HUES64 (cell line): Measurements from ENCODE around the gene CCDC124.
A peak's percentile ranks its signal among the peaks of the same experiment; 100 is the strongest.

Experiments
- H3K27ac ChIP-seq: 2 replicates; pipeline ENCODE4 v1.7.0; 2013; ENCODE audit warnings: low read depth, low read length, inconsistent platforms
- H3K27me3 ChIP-seq: 2 replicates; pipeline ENCODE4 v1.6.1; 2013; ENCODE audit warnings: mild to moderate bottlenecking, low read length; ENCODE audit not compliant: insufficient read depth
- H3K36me3 ChIP-seq: 2 replicates; pipeline ENCODE4 v1.6.1; 2013; ENCODE audit warnings: mild to moderate bottlenecking, low read length; ENCODE audit not compliant: insufficient read depth
- H3K4me1 ChIP-seq: 2 replicates; pipeline ENCODE4 v1.6.1; 2013; ENCODE audit warnings: mild to moderate bottlenecking, low read length, moderate library complexity; ENCODE audit not compliant: insufficient read depth
- H3K4me3 ChIP-seq: 2 replicates; pipeline ENCODE4 v1.5.1; 2013; ENCODE audit warnings: mild to moderate bottlenecking, low read length, moderate library complexity
- H3K9ac ChIP-seq: 2 replicates; pipeline ENCODE4 v1.6.1; 2013; ENCODE audit warnings: mild to moderate bottlenecking, low read depth, low read length
- H3K9me3 ChIP-seq: 2 replicates; pipeline ENCODE4 v1.6.1; 2013; ENCODE audit warnings: low read depth, low read length; ENCODE audit not compliant: insufficient read depth
- WGBS: fragments of 150-250, 120-280 bp; methylation state at CpG from one replicate; pipeline ENCODE4 v1.1.7; 2013; ENCODE audit warnings: missing lambda C conversion rate; 5-methylcytosine and 5-hydroxymethylcytosine counted together

The CCDC124 gene

DNA sequence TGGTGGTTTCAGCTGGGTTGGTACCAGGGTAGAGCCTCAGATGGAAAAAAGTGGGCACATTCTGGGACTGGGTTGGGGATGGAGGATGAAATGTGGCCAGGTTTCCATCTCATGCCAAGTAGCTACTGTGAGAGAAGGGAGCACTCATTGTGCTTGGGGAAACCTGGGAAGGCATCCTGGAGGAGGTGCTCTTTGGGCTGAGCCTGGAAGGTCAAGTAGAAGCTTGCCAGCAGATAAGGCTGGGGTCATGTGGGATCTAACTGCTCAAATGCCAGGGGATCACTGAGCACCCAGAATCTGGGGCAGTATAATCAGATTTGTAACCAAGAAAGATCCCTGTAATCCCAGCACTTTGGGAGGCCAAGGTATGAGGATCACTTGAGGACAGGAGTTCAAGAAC lies 25.1 kb downstream of the CCDC124 start:
- Histone ChIP-seq H3K9me3 (no peaks in the 10 kb centered on the region), H3K4me1 (no peaks in the 10 kb centered on the region), H3K9ac (no peak overlapping the region), H3K4me3 (no peak overlapping the region), H3K27ac (no peak overlapping the region), H3K36me3 (no peaks in the 10 kb centered on the region), H3K27me3 (peaks cover 17% of the 10 kb centered on the region)

DNA sequence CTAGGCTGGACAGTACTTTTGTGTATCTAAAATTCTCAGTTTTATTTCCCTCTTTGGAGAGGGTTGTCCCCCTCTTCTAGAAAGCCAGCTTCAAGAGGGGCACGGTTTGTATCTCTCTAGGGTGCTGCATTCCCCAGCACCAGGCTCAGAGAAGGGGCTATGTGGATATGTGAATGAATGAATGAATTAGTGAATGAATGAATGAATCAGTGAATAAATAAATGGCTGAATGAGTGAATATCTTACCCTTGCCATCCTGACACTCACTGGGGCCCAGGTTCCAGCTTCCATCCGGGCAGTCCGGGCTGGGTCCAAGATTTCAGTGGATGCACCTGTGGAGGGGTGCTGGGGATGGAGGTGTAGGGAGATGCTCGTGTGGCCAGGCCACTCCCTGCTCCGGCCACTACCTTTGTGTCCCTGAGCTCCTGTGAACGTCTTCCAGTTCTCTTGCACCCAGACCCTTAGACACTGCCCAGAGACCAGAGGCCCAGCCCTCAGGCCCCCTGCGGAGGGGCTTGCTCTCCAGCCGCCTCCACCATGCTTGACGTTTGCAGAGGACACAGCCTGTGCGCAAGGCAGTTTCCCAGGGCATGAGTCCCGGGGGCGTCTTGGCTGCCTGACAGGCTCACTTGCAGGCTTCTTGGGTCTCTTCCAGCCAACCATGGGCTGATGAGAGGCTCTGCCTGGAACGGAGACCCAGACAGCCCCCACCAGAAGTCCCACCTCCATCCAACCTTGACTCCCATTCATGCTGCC lies 31.3 kb downstream of the CCDC124 start:
- Histone ChIP-seq H3K4me1 (peaks cover 10% of the 10 kb centered on the region; the same call in 1 of the 2 replicates), H3K27ac (no peak overlapping the region), H3K36me3 (no peaks in the 10 kb centered on the region), H3K4me3 (no peak overlapping the region), H3K9ac (no peak overlapping the region), H3K9me3 (no peaks in the 10 kb centered on the region), H3K27me3 (peaks cover 12% of the 10 kb centered on the region)
- 86% methylated on average over 13 of the region's 13 CpGs for WGBS

DNA sequence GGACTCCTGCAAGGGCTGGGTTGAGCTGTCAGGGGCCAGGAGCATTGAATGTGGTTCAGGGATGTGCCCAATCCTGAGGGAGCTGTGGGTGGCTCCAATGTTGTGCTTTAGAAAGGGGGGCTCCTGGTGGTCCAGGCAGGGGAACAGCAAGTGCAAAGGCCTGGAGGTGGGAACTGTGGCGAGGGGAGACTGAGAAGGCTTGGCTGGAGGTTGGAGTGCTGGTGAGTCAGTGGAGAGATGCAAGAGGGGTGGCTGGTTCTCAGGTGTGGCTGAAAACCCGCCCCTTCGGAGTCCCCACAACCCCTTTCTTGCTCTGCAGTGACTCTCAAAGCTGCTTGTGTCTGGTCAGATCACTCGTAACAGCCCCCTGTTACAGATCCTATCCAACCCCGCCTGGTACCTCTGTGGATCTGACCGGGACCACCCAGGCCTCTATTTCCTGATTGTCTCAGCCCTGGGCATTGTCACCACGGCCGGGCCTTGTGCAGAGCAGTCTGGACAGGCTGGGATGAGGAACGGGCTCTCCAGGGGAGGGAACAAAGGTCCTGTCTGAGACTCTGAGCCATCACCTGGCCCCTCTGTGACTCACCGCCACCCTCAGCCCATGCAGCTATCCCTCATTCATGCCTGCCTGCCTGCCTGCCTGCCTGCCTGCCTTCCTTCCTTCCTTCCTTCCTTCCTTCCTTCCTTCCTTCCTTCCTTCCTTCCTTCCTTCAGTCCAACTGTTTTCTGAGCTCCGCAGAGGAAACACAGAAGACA lies 32.7 kb downstream of the CCDC124 start:
- peaks cover 12% of the 10 kb centered on the region for H3K27me3 ChIP-seq
- H3K4me3 ChIP-seq: no peak overlapping the region
- no peak overlapping the region for H3K27ac ChIP-seq
- H3K9me3 ChIP-seq: no peaks in the 10 kb centered on the region
- H3K9ac ChIP-seq: no peak overlapping the region
- 76% methylated on average over 11 of the region's 11 CpGs for WGBS
- H3K36me3 ChIP-seq: no peaks in the 10 kb centered on the region
- H3K4me1 ChIP-seq: peaks cover 10% of the 10 kb centered on the region; the same call in 1 of the 2 replicates

DNA sequence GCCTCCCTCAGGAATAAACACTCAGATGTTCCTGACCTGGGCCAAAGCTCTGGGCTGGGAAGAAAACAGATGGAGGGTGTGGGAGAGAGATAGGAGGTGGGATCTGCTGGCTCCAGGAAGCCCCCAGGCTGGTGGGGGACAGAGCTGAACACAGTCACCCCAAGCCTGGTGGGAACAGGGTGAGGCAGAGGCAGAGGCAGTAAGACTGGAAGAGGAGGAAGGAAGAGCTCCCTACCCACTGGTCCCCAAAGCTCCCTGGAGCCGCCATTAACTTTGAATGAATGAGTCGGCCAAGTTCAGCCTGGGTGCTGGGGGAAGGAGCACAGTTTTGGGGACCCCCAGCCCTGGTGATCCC lies 33.3 kb downstream of the CCDC124 start:
- H3K36me3 ChIP-seq: no peaks in the 10 kb centered on the region
- H3K4me1 ChIP-seq: peaks cover 10% of the 10 kb centered on the region; the same call in 1 of the 2 replicates
- WGBS: 84% methylated on average over 2 of the region's 2 CpGs
- no peak overlapping the region for H3K9ac ChIP-seq
- peak overlapping the region; percentile 26; the same call in 1 of the 2 replicates for H3K4me3 ChIP-seq
- no peaks in the 10 kb centered on the region for H3K9me3 ChIP-seq
- H3K27ac ChIP-seq: no peak overlapping the region
- peaks cover 12% of the 10 kb centered on the region for H3K27me3 ChIP-seq

DNA sequence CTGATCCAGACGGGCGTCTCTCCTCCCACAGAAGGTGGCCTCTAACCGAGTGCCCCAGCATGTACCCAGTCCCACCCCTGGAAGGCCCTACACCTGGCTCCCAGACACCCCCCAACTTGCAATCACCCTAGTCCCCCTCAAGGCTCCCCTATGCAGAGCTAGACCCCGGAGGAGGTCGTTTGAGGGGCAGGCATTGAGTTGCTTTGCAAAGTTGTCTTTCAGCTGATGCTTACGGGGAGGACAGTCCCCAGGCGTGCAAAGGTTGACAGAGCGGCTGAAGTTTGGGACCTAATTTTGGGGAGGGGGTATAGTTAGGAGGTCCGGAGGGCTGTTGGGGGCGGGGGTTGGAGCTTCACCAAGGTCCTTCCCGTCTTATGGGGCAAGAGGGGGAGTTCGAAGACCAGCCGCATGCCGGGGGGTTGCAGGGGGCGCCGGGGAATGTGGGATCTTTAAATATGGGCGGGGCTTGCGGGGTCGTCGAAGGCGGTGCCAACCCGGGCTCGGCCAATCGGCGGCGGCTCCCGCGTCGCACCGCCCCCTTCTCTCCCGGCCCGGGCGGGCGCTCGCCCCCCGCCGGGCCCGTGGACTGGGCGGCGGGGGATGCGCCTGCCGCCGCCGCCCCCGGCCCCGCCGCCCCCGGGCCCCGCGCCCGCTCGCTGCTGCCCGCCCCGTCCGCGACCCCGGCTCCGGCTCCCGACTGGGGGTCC lies 33.9 kb downstream of the CCDC124 start, which contains the start of gene KCNN1:
Gene KCNN1, plus strand, starts transcription at position 558 of the 707 bp plus-strand sequence. CDS start 6,782 bp downstream, outside the sequence.
- no peak within 1 kb of the TSS for H3K27ac ChIP-seq
- 5% methylated on average over 57 of the region's 59 CpGs for WGBS

DNA sequence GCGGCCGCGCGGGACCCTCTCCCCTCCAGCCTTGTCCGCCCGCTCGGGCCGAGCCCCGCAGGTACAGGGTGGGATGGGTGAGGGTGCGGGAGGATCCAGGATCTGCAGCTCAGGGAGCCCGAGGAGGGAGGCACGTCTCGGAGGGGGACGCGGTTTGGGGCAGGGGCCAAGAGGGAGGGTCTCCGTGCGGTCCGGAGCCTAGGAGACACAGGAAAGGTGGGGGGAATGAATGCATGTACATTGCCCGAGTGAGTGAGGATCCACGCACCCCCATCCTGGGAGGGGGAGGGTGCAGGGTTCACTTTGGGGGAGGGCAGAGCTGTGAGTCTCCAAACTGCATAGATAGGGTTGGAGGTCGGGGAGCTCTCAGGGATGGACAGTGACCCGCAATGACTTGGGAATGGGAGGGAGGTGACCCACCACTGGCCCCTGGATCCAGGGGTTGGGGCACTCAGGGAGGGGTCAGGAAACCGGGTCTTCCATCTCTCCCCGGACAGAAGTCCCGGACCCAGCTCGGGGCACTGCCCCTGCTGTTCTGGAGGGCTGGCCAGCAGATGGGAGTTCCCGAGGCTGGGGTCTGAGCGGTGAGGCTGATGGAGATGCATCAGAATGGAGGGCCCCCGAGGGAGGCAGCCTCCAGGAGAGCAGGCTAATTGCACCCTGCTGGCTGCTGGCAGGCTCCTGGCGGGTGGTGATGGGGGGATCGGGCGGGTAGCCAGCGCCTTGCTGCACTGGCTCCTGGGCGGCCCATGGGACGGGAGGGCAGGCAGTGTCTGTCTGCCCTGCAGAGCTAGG lies 34.6 kb downstream of the CCDC124 start:
- Histone ChIP-seq H3K27me3 (peaks cover 12% of the 10 kb centered on the region), H3K27ac (no peak overlapping the region), H3K9ac (no peak overlapping the region; the same call in 1 of the 2 replicates), H3K36me3 (no peaks in the 10 kb centered on the region), H3K4me3 (peak overlapping the region; percentile 69), H3K4me1 (peaks cover 10% of the 10 kb centered on the region; the same call in 1 of the 2 replicates), H3K9me3 (no peaks in the 10 kb centered on the region)
- WGBS: 11% methylated on average over 35 of the region's 35 CpGs

More for the DNA sequence above, 33.9 kb downstream of the CCDC124 start, which contains the start of gene KCNN1:
- no peak within 1 kb of the TSS; the same call in 1 of the 2 replicates for H3K9ac ChIP-seq
- H3K4me1 ChIP-seq: peaks cover 10% of the 10 kb centered on the region; the same call in 1 of the 2 replicates
- peaks cover 12% of the 10 kb centered on the region for H3K27me3 ChIP-seq
- no peaks in the 10 kb centered on the region for H3K9me3 ChIP-seq
- no peaks in the 10 kb centered on the region for H3K36me3 ChIP-seq
- H3K4me3 ChIP-seq: peak within 1 kb of the TSS; percentile 69

DNA sequence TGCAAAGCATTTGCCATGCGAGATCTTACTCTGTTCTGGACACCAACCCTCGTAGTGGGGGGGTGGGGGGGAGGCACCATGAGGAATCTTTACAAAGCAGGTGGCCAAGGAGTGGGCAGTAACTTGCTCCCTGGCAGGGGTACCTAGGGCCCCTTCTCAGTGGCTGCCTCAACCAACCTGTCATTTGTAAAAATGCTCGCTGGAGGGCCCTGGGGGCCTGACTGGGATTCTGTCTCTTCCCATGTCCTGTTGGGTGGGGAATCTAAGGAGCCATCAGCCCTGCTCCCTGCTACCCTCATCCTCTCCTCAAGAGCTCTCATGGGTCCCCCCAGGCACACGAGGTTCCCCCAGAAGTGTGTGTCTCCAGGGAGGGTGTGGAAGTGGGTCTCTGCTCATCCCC lies 35.5 kb downstream of the CCDC124 start:
- no peak overlapping the region for H3K9ac ChIP-seq
- no peaks in the 10 kb centered on the region for H3K9me3 ChIP-seq
- no peaks in the 10 kb centered on the region for H3K36me3 ChIP-seq
- peaks cover 12% of the 10 kb centered on the region for H3K27me3 ChIP-seq
- peaks cover 10% of the 10 kb centered on the region; the same call in 1 of the 2 replicates for H3K4me1 ChIP-seq
- no peak overlapping the region for H3K4me3 ChIP-seq
- 79% methylated on average over 3 of the region's 4 CpGs for WGBS
- no peak overlapping the region for H3K27ac ChIP-seq

GRCh38 chr19:17969096-17969792 lies 36.4 kb downstream of the CCDC124 start:
- H3K9me3 ChIP-seq: no peaks in the 10 kb centered on the region
- peaks cover 10% of the 10 kb centered on the region; the same call in 1 of the 2 replicates for H3K4me1 ChIP-seq
- no peak overlapping the region for H3K9ac ChIP-seq
- H3K27ac ChIP-seq: no peak overlapping the region
- no peak overlapping the region for H3K4me3 ChIP-seq
- peaks cover 12% of the 10 kb centered on the region for H3K27me3 ChIP-seq
- H3K36me3 ChIP-seq: no peaks in the 10 kb centered on the region; the same call in 1 of the 2 replicates
- WGBS: 88% methylated on average over 19 of the region's 19 CpGs

DNA sequence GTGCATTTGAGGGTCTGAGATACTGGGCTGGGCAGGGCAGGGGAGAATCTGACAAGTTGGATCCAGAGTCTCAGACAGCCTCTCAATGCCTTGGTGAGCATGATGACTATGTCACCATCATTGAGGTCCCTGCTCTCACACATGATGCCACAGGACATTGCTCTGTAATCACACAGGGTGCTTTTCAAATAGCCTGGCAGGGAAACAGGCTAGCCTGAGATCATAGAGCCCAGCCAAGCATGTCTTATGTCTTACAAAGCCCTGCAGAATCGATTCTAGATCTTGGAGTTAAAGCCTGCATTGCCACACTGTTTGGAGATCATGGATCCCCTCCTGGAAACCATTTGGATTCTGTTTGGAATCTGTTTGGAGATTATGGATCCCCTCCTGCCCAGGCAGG lies 39.4 kb downstream of the CCDC124 start:
- WGBS: 81% methylated on average over 1 of the region's 1 CpG
- H3K27ac ChIP-seq: no peak overlapping the region
- peaks cover 5% of the 10 kb centered on the region for H3K27me3 ChIP-seq
- H3K36me3 ChIP-seq: peaks cover 14% of the 10 kb centered on the region; the same call in 1 of the 2 replicates
- H3K9ac ChIP-seq: no peak overlapping the region
- no peaks in the 10 kb centered on the region for H3K9me3 ChIP-seq
- H3K4me1 ChIP-seq: peaks cover 4% of the 10 kb centered on the region; the same call in 1 of the 2 replicates
- H3K4me3 ChIP-seq: no peak overlapping the region

DNA sequence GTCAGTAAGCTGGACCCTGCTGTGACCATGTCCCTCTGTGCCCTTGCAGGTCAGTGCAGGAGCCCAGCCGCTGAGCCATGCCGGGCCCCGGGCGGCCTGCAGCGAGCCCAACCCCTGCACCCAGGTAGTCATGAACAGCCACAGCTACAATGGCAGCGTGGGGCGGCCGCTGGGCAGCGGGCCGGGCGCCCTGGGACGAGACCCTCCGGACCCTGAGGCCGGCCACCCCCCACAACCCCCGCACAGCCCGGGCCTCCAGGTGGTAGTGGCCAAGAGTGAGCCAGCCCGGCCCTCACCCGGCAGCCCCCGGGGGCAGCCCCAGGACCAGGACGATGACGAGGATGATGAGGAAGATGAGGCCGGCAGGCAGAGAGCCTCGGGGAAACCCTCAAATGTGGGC lies 40.9 kb downstream of the CCDC124 start:
- Histone ChIP-seq H3K27ac (no peak overlapping the region), H3K27me3 (no peaks in the 10 kb centered on the region), H3K9ac (no peak overlapping the region), H3K9me3 (no peaks in the 10 kb centered on the region), H3K4me1 (no peaks in the 10 kb centered on the region), H3K36me3 (peaks cover 20% of the 10 kb centered on the region; the same call in 1 of the 2 replicates), H3K4me3 (no peak overlapping the region)
- WGBS: 94% methylated on average over 23 of the region's 23 CpGs
